H1 (cell line): ENCODE data around the gene SLC7A9. TPM values are rescaled to one million over a fixed set of nuclear protein-coding genes. Genes with fewer than 3 reads are reported as not detected.

ENCODE experiments used
- GABPA ChIP-seq: IDR thresholded peaks from 2 replicates; pipeline ENCODE4 v1.6.1; 2011; ENCODE audit warnings: mild to moderate bottlenecking, low read length, moderate library complexity, borderline replicate concordance; ENCODE audit not compliant: insufficient read depth
- TAF7 ChIP-seq: optimal IDR thresholded peaks from 2 replicates; pipeline ENCODE3; 2011; ENCODE audit warnings: low read depth, mild to moderate bottlenecking, inconsistent platforms, low read length, moderate library complexity, borderline replicate concordance
- polyA plus RNA-seq, 7 experiments: library from polyadenylated mRNA; depleted of rRNA in 3 of 7; stranded (reverse) in 5 of 7; unstranded in 2 of 7; fragments of >200 nt in 5 of 7; fragments of 200-250 nt in 2 of 7; gene quantifications; 1 replicate in 5 of 7; 2 replicates in 1 of 7; 4 replicates in 1 of 7; pipeline versions ENCODE4 v1.2.1 to v1.2.3, GENCODE V29; 2011 to 2013; ENCODE audit warnings: missing spikeins in 2 of 7, mixed read lengths in 2 of 7
- total RNA-seq: library from RNA; stranded (reverse); fragmentation: NEBNext Ultra II Directional; extraction: Animal tissue kit (Norgen Biotek cat#: 25700); gene quantifications from 2 replicates; pipeline ENCODE4 v1.2.1, GENCODE V29; 2021

The SLC7A9 gene
- total and polyA plus RNA-seq, 2 of the 8 experiments (the other 6 are each of a cell fraction or from before 2014, with no cell fraction given): 0.15 TPM; not detected in 1

DNA sequence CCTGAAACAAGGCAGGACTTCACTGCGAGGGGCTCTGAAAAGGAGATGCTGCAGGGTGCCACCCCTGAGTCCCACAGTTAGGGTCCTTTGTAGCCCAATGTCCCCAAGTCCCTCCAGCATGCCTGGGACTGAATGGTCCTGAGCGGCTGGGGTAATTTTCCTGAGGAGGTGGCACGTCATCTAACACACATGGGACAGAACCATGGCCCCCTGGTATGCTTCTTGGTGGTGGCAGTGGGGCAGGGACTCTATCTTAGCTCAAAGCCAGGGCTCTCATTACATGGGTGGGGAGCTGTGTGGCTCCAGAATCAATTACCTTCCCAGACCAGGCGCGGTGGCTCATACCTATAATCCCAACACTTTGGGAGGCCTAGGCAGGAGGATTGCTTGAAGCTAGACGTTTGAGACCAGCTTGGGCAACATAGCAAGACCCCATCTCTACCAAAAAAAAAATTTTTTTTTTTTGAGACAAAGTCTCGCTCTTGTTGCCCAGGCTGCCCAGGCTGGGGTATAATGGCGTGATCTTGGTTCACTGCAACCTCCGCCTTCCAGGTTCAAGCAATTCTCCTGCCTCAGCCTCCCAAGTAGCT is 7.9 kb upstream of the SLC7A9 start (continued):
- TF ChIP-seq TAF7 (no peak), GABPA (no peak)
